Parathyroid adenoma (tissue), 2 donors: ENCODE data around the gene PLOD1.

Experiments
- H2AFZ ChIP-seq: fragments of 300-600 bp; sonication (generic); one replicate; pipeline ENCODE4 v1.7.0; 2017; ENCODE audit warnings: antibody characterized with exemption, mild to moderate bottlenecking
- H3K27ac ChIP-seq: fragments of 300-600 bp; sonication (generic); one replicate; pipeline ENCODE4 v1.7.0; 2017
- H3K27me3 ChIP-seq: fragments of 300-600 bp; sonication (generic); one replicate; pipeline ENCODE4 v1.7.0; 2017; ENCODE audit warnings: low read length; ENCODE audit not compliant: control insufficient read depth, insufficient read depth
- H3K36me3 ChIP-seq: fragments of 300-600 bp; sonication (generic); one replicate; pipeline ENCODE4 v1.7.0; 2017; ENCODE audit warnings: low read length; ENCODE audit not compliant: control insufficient read depth, insufficient read depth
- H3K4me1 ChIP-seq: fragments of 300-600 bp; sonication (generic); one replicate; pipeline ENCODE4 v1.7.0; 2017; ENCODE audit warnings: control low read depth
- H3K4me2 ChIP-seq: fragments of 300-600 bp; sonication (generic); one replicate; pipeline ENCODE4 v1.7.0; 2017; ENCODE audit warnings: low read length
- H3K4me3 ChIP-seq: fragments of 300-600 bp; sonication (generic); one replicate; pipeline ENCODE4 v1.7.0; 2017; ENCODE audit warnings: low read depth, low read length
- H3K79me2 ChIP-seq: fragments of 300-600 bp; sonication (generic); one replicate; pipeline ENCODE4 v1.7.0; 2017; ENCODE audit warnings: control low read depth
- H3K9ac ChIP-seq: fragments of 300-600 bp; sonication (generic); one replicate; pipeline ENCODE4 v1.7.0; 2017; ENCODE audit warnings: mild to moderate bottlenecking
- H3K9me3 ChIP-seq: fragments of 300-600 bp; sonication (generic); one replicate; pipeline ENCODE4 v1.7.0; 2017; ENCODE audit warnings: low read length; ENCODE audit not compliant: control insufficient read depth
- TF ChIP-seq, protein P1 (sequence below): fragments of 300-600 bp; sonication (generic); IDR thresholded peaks from one replicate; pipeline ENCODE4 v1.7.0; 2017; ENCODE audit warnings: antibody characterized with exemption, mild to moderate bottlenecking
- donor health status: primary hyperparathyroidism.

Gene PLOD1

DNA sequence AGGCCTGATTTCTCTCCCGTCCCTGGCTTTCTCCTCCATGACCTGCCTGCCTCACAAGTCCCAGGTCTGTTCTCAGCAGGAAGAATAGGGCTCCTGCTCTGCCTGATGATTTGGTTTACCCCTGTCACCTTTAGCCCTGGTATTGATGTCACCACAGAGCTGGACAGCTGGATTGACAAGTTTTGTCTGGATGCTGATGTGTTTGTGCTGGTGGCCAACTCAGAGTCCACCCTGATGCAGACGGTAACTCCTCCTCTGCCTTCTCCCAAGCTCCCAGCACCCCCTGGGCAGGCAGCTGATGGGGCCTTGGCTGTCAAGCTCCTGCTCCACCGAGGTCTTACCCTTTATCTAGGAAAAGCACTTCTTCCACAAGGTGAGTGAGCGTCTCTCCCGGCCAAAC lies 64.1 kb downstream of the PLOD1 start:
- no peak overlapping the region for H3K4me2 ChIP-seq
- no peaks in the 10 kb centered on the region for H3K9me3 ChIP-seq
- H3K4me1 ChIP-seq = no peaks in the 10 kb centered on the region
- TF ChIP-seq, protein P1, sequence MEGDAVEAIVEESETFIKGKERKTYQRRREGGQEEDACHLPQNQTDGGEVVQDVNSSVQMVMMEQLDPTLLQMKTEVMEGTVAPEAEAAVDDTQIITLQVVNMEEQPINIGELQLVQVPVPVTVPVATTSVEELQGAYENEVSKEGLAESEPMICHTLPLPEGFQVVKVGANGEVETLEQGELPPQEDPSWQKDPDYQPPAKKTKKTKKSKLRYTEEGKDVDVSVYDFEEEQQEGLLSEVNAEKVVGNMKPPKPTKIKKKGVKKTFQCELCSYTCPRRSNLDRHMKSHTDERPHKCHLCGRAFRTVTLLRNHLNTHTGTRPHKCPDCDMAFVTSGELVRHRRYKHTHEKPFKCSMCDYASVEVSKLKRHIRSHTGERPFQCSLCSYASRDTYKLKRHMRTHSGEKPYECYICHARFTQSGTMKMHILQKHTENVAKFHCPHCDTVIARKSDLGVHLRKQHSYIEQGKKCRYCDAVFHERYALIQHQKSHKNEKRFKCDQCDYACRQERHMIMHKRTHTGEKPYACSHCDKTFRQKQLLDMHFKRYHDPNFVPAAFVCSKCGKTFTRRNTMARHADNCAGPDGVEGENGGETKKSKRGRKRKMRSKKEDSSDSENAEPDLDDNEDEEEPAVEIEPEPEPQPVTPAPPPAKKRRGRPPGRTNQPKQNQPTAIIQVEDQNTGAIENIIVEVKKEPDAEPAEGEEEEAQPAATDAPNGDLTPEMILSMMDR = no peak
- H3K79me2 ChIP-seq = no peaks in the 10 kb centered on the region
- H3K36me3 ChIP-seq = no peaks in the 10 kb centered on the region
- no peak overlapping the region for H2AFZ ChIP-seq
- no peak overlapping the region for H3K9ac ChIP-seq
- H3K27me3 ChIP-seq = no peaks in the 10 kb centered on the region
- no peak overlapping the region for H3K4me3 ChIP-seq
- H3K27ac ChIP-seq = no peak overlapping the region

DNA sequence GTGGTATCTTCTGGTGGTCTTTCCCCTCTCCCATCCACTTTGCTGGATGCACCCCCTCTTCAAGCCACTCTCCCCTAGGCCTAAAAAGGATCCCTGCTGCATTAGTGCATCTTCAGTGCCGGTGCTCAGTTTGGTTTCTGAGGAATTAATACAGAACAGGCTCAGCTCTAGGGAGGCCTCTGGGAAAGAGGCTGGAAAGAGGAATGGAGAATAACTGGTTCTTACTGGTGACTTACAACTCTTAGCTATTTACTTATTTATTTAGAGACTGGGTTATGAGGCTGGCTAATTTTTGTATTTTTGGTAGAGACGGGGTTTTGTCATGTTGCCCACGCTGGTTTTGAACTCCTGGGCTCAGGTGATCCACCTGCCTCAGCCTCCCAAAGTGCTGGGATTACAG lies 64.7 kb downstream of the PLOD1 start:
- Histone ChIP-seq H3K27me3 (no peaks in the 10 kb centered on the region), H2AFZ (no peak overlapping the region), H3K79me2 (no peaks in the 10 kb centered on the region), H3K36me3 (no peaks in the 10 kb centered on the region), H3K9ac (no peak overlapping the region), H3K4me1 (no peaks in the 10 kb centered on the region), H3K27ac (no peak overlapping the region), H3K9me3 (no peaks in the 10 kb centered on the region), H3K4me2 (no peak overlapping the region), H3K4me3 (no peak overlapping the region)
- TF ChIP-seq, protein P1 = no peak

DNA sequence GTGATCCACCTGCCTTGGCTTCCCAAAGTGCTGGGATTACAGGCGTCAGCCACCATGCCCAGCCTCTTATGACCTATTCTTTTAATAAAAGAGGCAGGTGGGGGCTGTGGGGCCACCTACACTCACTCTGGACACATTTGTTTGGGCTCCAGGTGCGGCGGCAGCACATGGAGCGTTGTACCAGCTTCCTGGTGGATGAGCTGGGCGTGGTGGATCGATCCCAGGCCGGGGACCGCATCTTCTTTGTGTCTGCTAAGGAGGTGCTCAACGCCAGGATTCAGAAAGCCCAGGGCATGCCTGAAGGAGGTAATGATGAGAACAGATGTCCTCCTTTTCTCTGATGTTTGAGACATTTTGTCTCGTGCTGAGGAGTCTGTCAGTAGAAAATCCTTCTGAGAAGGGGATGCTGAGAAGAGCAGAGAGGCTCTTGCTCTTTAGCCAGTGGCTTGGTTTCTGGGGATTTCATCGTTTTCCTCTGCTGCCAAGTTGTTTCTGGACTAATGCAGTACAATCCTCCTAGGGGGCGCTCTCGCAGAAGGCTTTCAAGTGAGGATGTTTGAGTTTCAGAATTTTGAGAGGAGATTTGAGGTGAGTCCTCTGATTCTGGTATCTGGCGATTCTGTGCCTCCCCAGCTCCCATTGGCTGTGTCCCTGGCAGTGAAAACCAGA lies 66.9 kb downstream of the PLOD1 start:
- Histone ChIP-seq H3K4me2 (no peak overlapping the region), H2AFZ (no peak overlapping the region), H3K36me3 (no peaks in the 10 kb centered on the region), H3K27me3 (no peaks in the 10 kb centered on the region), H3K4me1 (no peaks in the 10 kb centered on the region), H3K9me3 (no peaks in the 10 kb centered on the region), H3K27ac (peak overlapping the region; percentile 12), H3K79me2 (no peaks in the 10 kb centered on the region), H3K9ac (no peak overlapping the region), H3K4me3 (no peak overlapping the region)
- TF ChIP-seq, protein P1 = peak; percentile 16

DNA sequence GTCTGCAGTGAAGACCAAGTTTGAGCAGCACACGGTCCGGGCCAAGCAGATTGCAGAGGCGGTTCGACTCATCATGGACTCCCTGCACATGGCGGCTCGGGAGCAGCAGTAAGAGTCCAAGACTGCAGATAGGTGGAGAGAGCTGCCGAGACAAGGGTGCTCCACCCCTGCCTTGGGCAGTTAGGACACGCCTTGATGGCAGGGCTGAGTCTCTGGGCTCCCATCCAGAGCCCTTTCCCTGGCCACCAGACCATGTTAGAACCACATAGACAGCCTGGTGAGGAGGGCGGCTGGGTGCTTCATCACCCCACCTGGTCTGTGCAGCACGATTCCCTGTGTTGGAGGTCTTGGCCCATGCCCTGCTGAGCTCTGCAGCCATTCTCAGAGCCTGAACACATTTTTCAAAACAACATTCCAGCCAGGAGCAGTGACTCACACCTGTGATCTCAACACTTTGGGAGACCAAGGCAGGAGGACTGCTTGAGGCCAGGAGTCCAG lies 67.5 kb downstream of the PLOD1 start:
- H3K9me3 ChIP-seq = no peaks in the 10 kb centered on the region
- no peaks in the 10 kb centered on the region for H3K27me3 ChIP-seq
- no peaks in the 10 kb centered on the region for H3K79me2 ChIP-seq
- no peak overlapping the region for H2AFZ ChIP-seq
- no peak overlapping the region for H3K4me3 ChIP-seq
- H3K4me2 ChIP-seq = no peak overlapping the region
- H3K36me3 ChIP-seq = no peaks in the 10 kb centered on the region
- TF ChIP-seq, protein P1 = no peak
- H3K27ac ChIP-seq = peak overlapping the region; percentile 12
- H3K9ac ChIP-seq = no peak overlapping the region
- no peaks in the 10 kb centered on the region for H3K4me1 ChIP-seq

DNA sequence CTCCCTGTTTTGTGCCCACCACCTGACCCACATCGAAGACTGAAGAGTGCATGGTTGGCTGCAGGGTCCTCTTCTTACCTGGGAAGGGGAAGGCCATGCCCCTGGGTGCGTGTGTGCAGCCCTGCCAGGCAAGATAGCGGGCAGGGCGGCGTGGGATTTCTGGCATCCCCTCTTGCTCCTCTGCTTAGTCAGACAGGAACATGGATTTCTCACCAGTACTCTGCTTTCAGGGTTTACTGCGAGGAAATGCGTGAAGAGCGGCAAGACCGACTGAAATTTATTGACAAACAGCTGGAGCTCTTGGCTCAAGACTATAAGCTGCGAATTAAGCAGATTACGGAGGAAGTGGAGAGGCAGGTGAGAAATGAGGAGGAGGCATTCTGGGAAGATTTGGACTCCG lies 69.2 kb downstream of the PLOD1 start:
- Histone ChIP-seq H3K4me1 (no peaks in the 10 kb centered on the region), H3K4me2 (no peak overlapping the region), H3K4me3 (no peak overlapping the region), H3K36me3 (no peaks in the 10 kb centered on the region), H3K9ac (no peak overlapping the region), H3K79me2 (no peaks in the 10 kb centered on the region), H3K9me3 (no peaks in the 10 kb centered on the region), H3K27me3 (no peaks in the 10 kb centered on the region), H2AFZ (no peak overlapping the region), H3K27ac (no peak overlapping the region)
- TF ChIP-seq, protein P1 = no peak
